Measurements from ENCODE around the gene B3GALNT2. TPM values are rescaled to one million over a fixed set of nuclear protein-coding genes. Genes with fewer than 3 reads are reported as not detected.

The B3GALNT2 gene
- polyA plus RNA-seq, 1 donor (not counting 4 experiments of a cell fraction or from before 2014, with no cell fraction given): 30.5 TPM

- Histone ChIP-seq H3K4me2 (ENCODE audit: control insufficient read depth, extremely low read depth, insufficient read depth, low read depth, low read length) (no peak overlapping the region), H3K9me1 (ENCODE audit: control insufficient read depth, extremely low read depth, insufficient read depth, low read length) (no peaks in the 10 kb centered on the region), H2AFZ (ENCODE audit: control insufficient read depth, low read length) (no peak overlapping the region), H4K20me1 (ENCODE audit: control insufficient read depth, extremely low read depth, insufficient read depth, low read length) (no peaks in the 10 kb centered on the region), H3K4me1 (ENCODE audit: control insufficient read depth, extremely low read depth, insufficient read depth, low read length) (peaks cover 16% of the 10 kb centered on the region), H3K36me3 (ENCODE audit: control insufficient read depth in 2 of 2, extremely low read depth in 1 of 2, insufficient read depth in 2 of 2, low read length in 2 of 2) (no peaks in the 10 kb centered on the region), H3K27me3 (ENCODE audit: control insufficient read depth, extremely low read depth, insufficient read depth, low read length) (no peaks in the 10 kb centered on the region), H3K27ac (ENCODE audit: control insufficient read depth, insufficient read depth, low read length) (no peak overlapping the region), H3K9me3 (ENCODE audit: control insufficient read depth, low read depth, low read length) (no peaks in the 10 kb centered on the region), H3K79me2 (ENCODE audit: control insufficient read depth, insufficient read depth, low read length) (no peaks in the 10 kb centered on the region), H3K4me3 (ENCODE audit: control insufficient read depth in 2 of 3, extremely low read depth in 1 of 3, insufficient read depth in 2 of 3, low read depth in 1 of 3, low read length in 3 of 3) (no peak overlapping the region), H3K9ac (ENCODE audit: control insufficient read depth, extremely low read depth, insufficient read depth, low read length) (no peak overlapping the region)
- TF ChIP-seq EZH2 (IDR thresholded peaks at IDR 0.05; ENCODE audit: low read length): no peak
- TF ChIP-seq CTCF (optimal IDR thresholded peaks at IDR 0.05 in 1 of 3, IDR thresholded peaks at IDR 0.05 in 1 of 3, conservative IDR thresholded peaks at IDR 0.05 in 1 of 3; ENCODE audit: extremely low read depth in 1 of 3, insufficient read depth in 2 of 3, low read length in 3 of 3): no peak
- dilution Hi-C loops (cut with MboI; ENCODE audit: extremely low pct_ligation_motif_present, low sequenced_read_pairs): no loop called here
- no peak for DNase-seq (ENCODE audit: low read depth, low spot score)
- no peak for FAIRE-seq
Measured at GRCh38 chr1:235533476-235534168, 29.4 kb upstream of the B3GALNT2 start.

- dilution Hi-C loops (cut with MboI; ENCODE audit: extremely low pct_ligation_motif_present, low sequenced_read_pairs): no loop called here
- Histone ChIP-seq H3K9ac (ENCODE audit: control insufficient read depth, extremely low read depth, insufficient read depth, low read length) (peak overlapping the region; percentile 44), H2AFZ (ENCODE audit: control insufficient read depth, low read length) (peak overlapping the region; percentile 54), H3K4me2 (ENCODE audit: control insufficient read depth, extremely low read depth, insufficient read depth, low read depth, low read length) (peak overlapping the region; percentile 25), H4K20me1 (ENCODE audit: control insufficient read depth, extremely low read depth, insufficient read depth, low read length) (no peaks in the 10 kb centered on the region), H3K9me1 (ENCODE audit: control insufficient read depth, extremely low read depth, insufficient read depth, low read length) (no peaks in the 10 kb centered on the region), H3K9me3 (ENCODE audit: control insufficient read depth, low read depth, low read length) (no peaks in the 10 kb centered on the region), H3K4me1 (ENCODE audit: control insufficient read depth, extremely low read depth, insufficient read depth, low read length) (peaks cover 16% of the 10 kb centered on the region), H3K27ac (ENCODE audit: control insufficient read depth, insufficient read depth, low read length) (peak overlapping the region; percentile 87), H3K4me3 (ENCODE audit: control insufficient read depth in 2 of 3, extremely low read depth in 1 of 3, insufficient read depth in 2 of 3, low read depth in 1 of 3, low read length in 3 of 3) (no peak overlapping the region), H3K36me3 (ENCODE audit: control insufficient read depth in 2 of 2, extremely low read depth in 1 of 2, insufficient read depth in 2 of 2, low read length in 2 of 2) (no peaks in the 10 kb centered on the region), H3K27me3 (ENCODE audit: control insufficient read depth, extremely low read depth, insufficient read depth, low read length) (no peaks in the 10 kb centered on the region), H3K79me2 (ENCODE audit: control insufficient read depth, insufficient read depth, low read length) (no peaks in the 10 kb centered on the region)
- DNase-seq (ENCODE audit: low read depth, low spot score) (peak; percentile 25), FAIRE-seq (peak; percentile 34)
- TF ChIP-seq CTCF (optimal IDR thresholded peaks at IDR 0.05 in 1 of 3, IDR thresholded peaks at IDR 0.05 in 1 of 3, conservative IDR thresholded peaks at IDR 0.05 in 1 of 3; ENCODE audit: extremely low read depth in 1 of 3, insufficient read depth in 2 of 3, low read length in 3 of 3): no peak
- no peak for TF ChIP-seq EZH2 (IDR thresholded peaks at IDR 0.05; ENCODE audit: low read length)
Measured at GRCh38 chr1:235532360-235532759, 28.1 kb upstream of the B3GALNT2 start.
